Measurements from ENCODE around the gene XKRX.

Gene XKRX

DNA sequence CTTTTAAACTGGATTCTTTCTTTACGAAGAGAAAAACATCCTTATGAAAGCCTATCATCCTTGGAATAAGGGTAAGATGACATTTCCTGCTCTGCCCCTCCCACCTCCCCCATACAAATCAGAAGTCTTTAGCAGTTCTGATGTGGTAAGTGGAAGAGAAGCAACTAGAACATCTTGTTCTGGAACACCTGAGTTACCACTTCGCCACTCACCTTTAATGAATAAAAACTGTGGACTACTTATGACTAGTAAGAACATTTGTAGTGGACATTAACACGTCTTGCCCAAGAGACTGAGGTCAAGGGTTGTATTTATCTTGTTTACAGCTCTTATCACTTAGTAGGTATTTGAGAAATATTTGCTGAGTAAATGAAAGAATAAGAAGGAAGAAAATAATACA lies 4.3 kb downstream of the XKRX start:
- H3K27me3 ChIP-seq (ENCODE audit: insufficient read depth, poor library complexity, severe bottlenecking), result no peaks in the 10 kb centered on the region
- DNase-seq (ENCODE audit: low read depth in 1 of 2, low spot score in 1 of 2), result no peak
- TF ChIP-seq, protein P1, sequence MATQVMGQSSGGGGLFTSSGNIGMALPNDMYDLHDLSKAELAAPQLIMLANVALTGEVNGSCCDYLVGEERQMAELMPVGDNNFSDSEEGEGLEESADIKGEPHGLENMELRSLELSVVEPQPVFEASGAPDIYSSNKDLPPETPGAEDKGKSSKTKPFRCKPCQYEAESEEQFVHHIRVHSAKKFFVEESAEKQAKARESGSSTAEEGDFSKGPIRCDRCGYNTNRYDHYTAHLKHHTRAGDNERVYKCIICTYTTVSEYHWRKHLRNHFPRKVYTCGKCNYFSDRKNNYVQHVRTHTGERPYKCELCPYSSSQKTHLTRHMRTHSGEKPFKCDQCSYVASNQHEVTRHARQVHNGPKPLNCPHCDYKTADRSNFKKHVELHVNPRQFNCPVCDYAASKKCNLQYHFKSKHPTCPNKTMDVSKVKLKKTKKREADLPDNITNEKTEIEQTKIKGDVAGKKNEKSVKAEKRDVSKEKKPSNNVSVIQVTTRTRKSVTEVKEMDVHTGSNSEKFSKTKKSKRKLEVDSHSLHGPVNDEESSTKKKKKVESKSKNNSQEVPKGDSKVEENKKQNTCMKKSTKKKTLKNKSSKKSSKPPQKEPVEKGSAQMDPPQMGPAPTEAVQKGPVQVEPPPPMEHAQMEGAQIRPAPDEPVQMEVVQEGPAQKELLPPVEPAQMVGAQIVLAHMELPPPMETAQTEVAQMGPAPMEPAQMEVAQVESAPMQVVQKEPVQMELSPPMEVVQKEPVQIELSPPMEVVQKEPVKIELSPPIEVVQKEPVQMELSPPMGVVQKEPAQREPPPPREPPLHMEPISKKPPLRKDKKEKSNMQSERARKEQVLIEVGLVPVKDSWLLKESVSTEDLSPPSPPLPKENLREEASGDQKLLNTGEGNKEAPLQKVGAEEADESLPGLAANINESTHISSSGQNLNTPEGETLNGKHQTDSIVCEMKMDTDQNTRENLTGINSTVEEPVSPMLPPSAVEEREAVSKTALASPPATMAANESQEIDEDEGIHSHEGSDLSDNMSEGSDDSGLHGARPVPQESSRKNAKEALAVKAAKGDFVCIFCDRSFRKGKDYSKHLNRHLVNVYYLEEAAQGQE (IDR thresholded peaks at IDR 0.05; ENCODE audit: insufficient replicate concordance, low read depth), result no peak
- TF ChIP-seq POLR2AphosphoS5 (IDR thresholded peaks at IDR 0.05; ENCODE audit: low read depth) (no peak), CTCF (IDR thresholded peaks at IDR 0.05; ENCODE audit: insufficient read depth, low read length) (no peak), GABPA (IDR thresholded peaks at IDR 0.05; ENCODE audit: low read depth) (no peak), SPI1 (IDR thresholded peaks at IDR 0.05; ENCODE audit: borderline replicate concordance, low read depth) (no peak)
- no peak overlapping the region for H3K4me3 ChIP-seq (replicated peaks; ENCODE audit: insufficient read depth, low read length)
- no peak overlapping the region for H3K27ac ChIP-seq (replicated peaks)

DNA sequence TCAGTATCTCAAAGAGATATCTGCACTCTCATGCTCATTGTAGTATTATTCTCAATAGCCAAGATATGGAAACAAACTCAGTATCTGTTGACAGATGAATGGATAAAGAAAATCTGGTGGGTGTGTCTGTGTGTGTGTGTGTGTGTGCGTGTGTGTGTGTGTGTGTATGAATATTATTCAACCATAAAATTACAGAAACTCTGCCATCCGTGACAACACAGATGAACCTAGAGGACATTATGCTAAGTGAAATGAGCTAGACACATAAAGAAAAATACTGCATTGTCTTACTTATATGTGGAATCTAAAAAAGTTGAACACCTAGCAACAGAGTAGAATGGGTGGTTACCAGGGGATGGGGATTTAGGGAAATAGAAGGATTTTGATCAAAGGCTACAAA lies 13.2 kb downstream of the XKRX start:
- Histone ChIP-seq H3K27ac (replicated peaks) (no peak overlapping the region), H3K27me3 (ENCODE audit: insufficient read depth, poor library complexity, severe bottlenecking) (no peaks in the 10 kb centered on the region), H3K4me3 (replicated peaks; ENCODE audit: insufficient read depth, low read length) (no peak overlapping the region)
- no peak for TF ChIP-seq GABPA (IDR thresholded peaks at IDR 0.05; ENCODE audit: low read depth)
- TF ChIP-seq SPI1 (IDR thresholded peaks at IDR 0.05; ENCODE audit: borderline replicate concordance, low read depth), result no peak
- TF ChIP-seq, protein P1 (IDR thresholded peaks at IDR 0.05; ENCODE audit: insufficient replicate concordance, low read depth), result no peak
- TF ChIP-seq POLR2AphosphoS5 (IDR thresholded peaks at IDR 0.05; ENCODE audit: low read depth), result no peak
- no peak for TF ChIP-seq CTCF (IDR thresholded peaks at IDR 0.05; ENCODE audit: insufficient read depth, low read length)
- DNase-seq (ENCODE audit: low read depth in 1 of 2, low spot score in 1 of 2), result no peak

DNA sequence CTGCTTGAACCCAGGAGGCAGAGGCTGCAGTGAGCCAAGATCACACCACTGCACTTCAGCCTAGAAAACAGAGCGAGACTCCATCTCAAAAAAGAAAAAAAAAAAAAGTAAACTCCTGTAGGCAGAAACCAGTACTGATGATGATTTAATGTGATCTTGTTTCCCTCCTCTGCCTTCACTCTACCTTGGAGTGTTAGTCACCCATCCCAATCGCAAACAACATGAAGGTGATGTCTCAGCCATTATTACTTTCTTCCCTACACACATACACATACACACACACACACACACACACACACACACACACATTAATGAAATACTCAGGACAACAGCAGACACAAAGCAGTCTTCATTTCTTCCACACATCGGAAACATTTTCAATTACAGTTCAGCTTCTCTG lies 15.6 kb downstream of the XKRX start:
- Histone ChIP-seq H3K4me3 (replicated peaks; ENCODE audit: insufficient read depth, low read length) (no peak overlapping the region), H3K27ac (replicated peaks) (no peak overlapping the region), H3K27me3 (ENCODE audit: insufficient read depth, poor library complexity, severe bottlenecking) (no peaks in the 10 kb centered on the region)
- TF ChIP-seq, protein P1 (IDR thresholded peaks at IDR 0.05; ENCODE audit: insufficient replicate concordance, low read depth), result no peak
- no peak for TF ChIP-seq CTCF (IDR thresholded peaks at IDR 0.05; ENCODE audit: insufficient read depth, low read length)
- TF ChIP-seq POLR2AphosphoS5 (IDR thresholded peaks at IDR 0.05; ENCODE audit: low read depth), result no peak
- TF ChIP-seq SPI1 (IDR thresholded peaks at IDR 0.05; ENCODE audit: borderline replicate concordance, low read depth), result no peak
- no peak for TF ChIP-seq GABPA (IDR thresholded peaks at IDR 0.05; ENCODE audit: low read depth)
- DNase-seq (ENCODE audit: low read depth in 1 of 2, low spot score in 1 of 2), result no peak
